HepG2 (cell line): ENCODE results near the gene GRIK2. TPM values are rescaled to one million over a fixed set of nuclear protein-coding genes. Genes with fewer than 3 reads are reported as not detected.

Experiments used
- ATAC-seq: fragments of 200-7000 bp; cut with Tn5 transposase; 3 replicates; pipeline ENCODE4 v1.9.1; 2020; ENCODE audit warnings: mild to moderate bottlenecking, moderate library complexity
- BruUV-seq: library from RNA; stranded (reverse); fragments of 400-500 nt; replicated peaks from 2 replicates; lab custom pipeline; 2021; lab: Mats Ljungman, UMichigan
- CTCF ChIA-PET: fragments of 300-600 bp; formaldehyde crosslinking; extraction: SDS; loops from one replicate; lab custom pipeline; 2021; ENCODE audit warnings: low total read pairs, inconsistent platforms, low intra/inter-chr PET ratio; lab: Yijun Ruan, JAX
- POLR2A ChIA-PET: fragments of 350-600 bp; sonication (Branson Sonifier 250); formaldehyde crosslinking; loops from one replicate; lab custom pipeline; 2020; ENCODE audit warnings: antibody characterized with exemption, inconsistent platforms; lab: Yijun Ruan, JAX
- DNase-seq: peaks from one replicate; pipeline ENCODE4 v3.0.0-alpha.2; 2015; ENCODE audit warnings: low spot score
- FAIRE-seq: peaks from 3 replicates; lab custom pipeline; 2011; peaks lifted over from hg19 to GRCh38; lab: Jason Lieb, UNC
- H2AFZ ChIP-seq: one replicate; pipeline ENCODE4 v1.6.1; 2011; ENCODE audit warnings: low read length, inconsistent platforms
- H3K27ac ChIP-seq: fragments of 300-600 bp; 3 replicates; pipeline ENCODE4 v1.8.0; 2011; ENCODE audit warnings: mixed run types, mild to moderate bottlenecking, mixed read lengths, low read length, inconsistent platforms; ENCODE audit not compliant: insufficient read depth; ENCODE audit errors: extremely low read length
- H3K27me3 ChIP-seq, 2 experiments: fragments of 200-600 bp in 1 of 2; 2 replicates in 1 of 2; 3 replicates in 1 of 2; pipeline versions ENCODE4 v1.6.0 to v1.8.0; 2011; ENCODE audit warnings: low read length in 2 of 2, mild to moderate bottlenecking in 2 of 2, moderate library complexity in 2 of 2, inconsistent platforms in 1 of 2; ENCODE audit not compliant: insufficient read depth in 2 of 2, control insufficient read depth in 1 of 2
- H3K36me3 ChIP-seq, 2 experiments: fragments of 200-600 bp in 1 of 2; replicated peaks in 1 of 2; 2 replicates in 1 of 2; 3 replicates in 1 of 2; pipeline versions ENCODE4 v1.5.1 to v1.8.0; 2011; ENCODE audit warnings: low read length in 2 of 2, inconsistent platforms in 1 of 2; ENCODE audit not compliant: insufficient read depth in 2 of 2, control insufficient read depth in 1 of 2
- H3K4me1 ChIP-seq: 2 replicates; pipeline ENCODE4 v1.5.1; 2012; ENCODE audit warnings: low read length, inconsistent platforms; ENCODE audit not compliant: insufficient read depth
- H3K4me2 ChIP-seq: 2 replicates; pipeline ENCODE4 v1.6.0; 2011; ENCODE audit warnings: low read depth, low read length, inconsistent platforms
- H3K4me3 ChIP-seq, 3 experiments: fragments of 200-600 bp in 1 of 3; sonication (generic), shearing (Covaris generic) in 1 of 3; replicated peaks in 1 of 3; 2 replicates each; pipeline ENCODE4 v1.5.1; 2011 to 2016; ENCODE audit warnings: low read length in 3 of 3, inconsistent platforms in 2 of 3, low read depth in 2 of 3, mild to moderate bottlenecking in 2 of 3, control low read depth in 1 of 3, mixed read lengths in 1 of 3; ENCODE audit not compliant: insufficient read depth in 1 of 3
- H3K79me2 ChIP-seq: one replicate; pipeline ENCODE4 v1.6.1; 2011; ENCODE audit warnings: low read length, inconsistent platforms; ENCODE audit not compliant: insufficient read depth
- H3K9ac ChIP-seq: 2 replicates; pipeline ENCODE4 v1.6.0; 2011; ENCODE audit warnings: mild to moderate bottlenecking, low read depth, low read length, inconsistent platforms; ENCODE audit not compliant: insufficient read depth
- H3K9me3 ChIP-seq: 2 replicates; pipeline ENCODE4 v1.5.1; 2012; ENCODE audit warnings: mild to moderate bottlenecking, low read length
- H4K20me1 ChIP-seq: 2 replicates; pipeline ENCODE4 v1.6.0; 2011; ENCODE audit warnings: inconsistent platforms, mild to moderate bottlenecking, low read length, moderate library complexity; ENCODE audit not compliant: insufficient read depth
- CC2D1A ChIP-seq: sonication (generic); formaldehyde crosslinking; IDR thresholded peaks from 2 replicates; pipeline ENCODE4 v1.8.1; 2023; ENCODE audit warnings: mild to moderate bottlenecking, missing genetic modification reagents
- DDIT3 ChIP-seq: sonication (generic); formaldehyde crosslinking; IDR thresholded peaks from 2 replicates; pipeline ENCODE4 v1.4.0; 2020; ENCODE audit warnings: mild to moderate bottlenecking, missing genetic modification reagents
- ETV6 ChIP-seq: sonication (generic); formaldehyde crosslinking; conservative IDR thresholded peaks from 2 replicates; pipeline ENCODE4 v1.4.0; 2020; ENCODE audit warnings: missing genetic modification reagents
- HMG20B ChIP-seq: conservative IDR thresholded peaks from 2 replicates; pipeline ENCODE4 v1.6.1; 2016; ENCODE audit warnings: missing genetic modification reagents, missing compliant biosample characterization
- HNRNPL ChIP-seq: fragments of 200-400 bp; formaldehyde crosslinking; IDR thresholded peaks from 2 replicates; pipeline ENCODE4 v1.6.1; 2017; ENCODE audit warnings: mild to moderate bottlenecking, low read depth, low read length
- HNRNPLL ChIP-seq: fragments of 200-400 bp; formaldehyde crosslinking; IDR thresholded peaks from 2 replicates; pipeline ENCODE4 v1.6.1; 2017; ENCODE audit warnings: mild to moderate bottlenecking, low read depth, low read length; ENCODE audit not compliant: poor library complexity, severe bottlenecking
- KDM3A ChIP-seq: IDR thresholded peaks from 2 replicates; pipeline ENCODE4 v1.6.1; 2018; ENCODE audit warnings: low read depth, missing compliant biosample characterization
- PLRG1 ChIP-seq: fragments of 450-650 bp; conservative IDR thresholded peaks from 2 replicates; pipeline ENCODE4 v1.6.1; 2016
- RARA ChIP-seq: IDR thresholded peaks from 2 replicates; pipeline ENCODE4 v1.6.1; 2016; ENCODE audit warnings: missing genetic modification reagents, missing compliant biosample characterization
- RERE ChIP-seq: IDR thresholded peaks from 2 replicates; pipeline ENCODE4 v1.6.1; 2016; ENCODE audit warnings: low read depth, missing genetic modification reagents, missing compliant biosample characterization
- YY1 ChIP-seq: IDR thresholded peaks from 2 replicates; pipeline ENCODE4 v1.6.1; 2011; ENCODE audit warnings: low read length, low read depth, moderate library complexity, mild to moderate bottlenecking; ENCODE audit not compliant: insufficient read depth, insufficient replicate concordance
- ZFAT ChIP-seq: sonication (generic); formaldehyde crosslinking; conservative IDR thresholded peaks from 2 replicates; pipeline ENCODE4 v1.8.1; 2023; ENCODE audit warnings: missing genetic modification reagents, inconsistent platforms
- ZNF235 ChIP-seq: sonication (generic); formaldehyde crosslinking; IDR thresholded peaks from 2 replicates; pipeline ENCODE4 v1.8.1; 2023; ENCODE audit warnings: mild to moderate bottlenecking, missing genetic modification reagents, borderline replicate concordance
- ZNF777 ChIP-seq: sonication (generic); formaldehyde crosslinking; IDR thresholded peaks from 2 replicates; pipeline ENCODE4 v1.4.0; 2020; ENCODE audit warnings: missing genetic modification reagents
- WGBS: methylation state at CpG from one replicate; pipeline ENCODE4 v1.1.6; 2017; ENCODE audit warnings: low lambda C conversion rate; 5-methylcytosine and 5-hydroxymethylcytosine counted together
- in situ Hi-C: cut with HindIII; loops from 2 replicates; pipeline ENCODE4 v1.10.0; 2017; ENCODE audit warnings: low pct_unique_long_range_greater_than_20kb; ENCODE audit not compliant: extremely low pct_ligation_motif_present
- intact Hi-C: fragments of 100-400 bp; cut with micrococcal nuclease; formaldehyde crosslinking; loops from one replicate; pipeline ENCODE4 v1.10.0; 2022; ENCODE audit not compliant: unreplicated experiment
- polyA plus RNA-seq, 8 experiments: library from polyadenylated mRNA; depleted of rRNA in 3 of 8; stranded (reverse) in 7 of 8; unstranded in 1 of 8; fragments of >200 nt; fragmentation: Illumina TruSeq in 4 of 8; extraction: Trizol in 4 of 8; gene quantifications; 2 replicates each; pipeline versions ENCODE4 v1.2.1 to v1.2.3, GENCODE V29; 2011 to 2016; ENCODE audit warnings: low read depth in 4 of 8, missing spikeins in 1 of 8, mixed read lengths in 1 of 8; ENCODE audit not compliant: insufficient read depth in 1 of 8
- total RNA-seq, 5 experiments: library from RNA; depleted of rRNA; stranded (reverse); fragments of >200 nt; fragmentation: Illumina TruSeq; extraction: Trizol; gene quantifications; 2 replicates each; pipeline ENCODE4 v1.2.3, GENCODE V29; 2016; ENCODE audit warnings: low read depth in 1 of 5
- TF ChIP-seq, protein P1 (sequence below): sonication (generic); formaldehyde crosslinking; IDR thresholded peaks from 2 replicates; pipeline ENCODE4 v1.4.0; 2020; ENCODE audit warnings: low read depth, mild to moderate bottlenecking, missing genetic modification reagents

The GRIK2 gene
- total and polyA plus RNA-seq, 2 of the 13 experiments (the other 11 are each of a cell fraction or from before 2014, with no cell fraction given), result not detected

DNA sequence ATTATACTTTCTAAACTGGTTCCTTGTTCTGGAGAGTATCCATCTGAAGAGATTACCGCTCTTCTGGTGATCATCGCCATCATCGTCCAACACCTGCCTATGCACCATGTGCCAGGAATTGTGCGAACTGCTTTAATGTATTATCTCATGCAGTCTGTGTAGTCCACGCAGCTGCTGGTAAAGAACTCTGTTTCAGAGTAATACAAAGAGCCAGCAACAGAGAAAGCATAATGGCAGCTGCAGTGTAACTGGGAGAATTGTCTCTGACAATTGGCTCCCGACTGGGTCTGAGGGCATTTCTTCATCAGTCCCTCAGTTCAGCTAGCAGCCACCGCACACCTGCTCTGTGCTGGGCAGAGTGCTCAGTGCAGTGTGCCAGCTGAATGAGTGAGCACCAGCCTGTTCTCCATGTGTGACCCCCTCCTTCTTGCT, 383.4 kb downstream of the GRIK2 start:
- intact Hi-C loops (no loop called here), in situ Hi-C loops (no loop called here)
- no peaks in the 10 kb centered on the region for H3K4me1 ChIP-seq
- no peaks in the 10 kb centered on the region for H3K9me3 ChIP-seq
- no peak for ATAC-seq
- no peak overlapping the region for H3K4me2 ChIP-seq
- no peak overlapping the region for H3K9ac ChIP-seq
- no peak overlapping the region for H3K27ac ChIP-seq
- no peak for FAIRE-seq
- no peak overlapping the region for H3K4me3 ChIP-seq
- no peak overlapping the region for H2AFZ ChIP-seq
- DNase-seq, result no peak
- H4K20me1 ChIP-seq, result no peaks in the 10 kb centered on the region
- BruUV-seq, result no TSS peak
- ChIA-PET CTCF (no interaction called here), POLR2A (no interaction called here)
- 3% methylated on average over 6 of the region's 7 CpGs for WGBS
- no peaks in the 10 kb centered on the region for H3K36me3 ChIP-seq
- H3K27me3 ChIP-seq, result no peaks in the 10 kb centered on the region; a peak in 1 of 5 replicates
- no peaks in the 10 kb centered on the region for H3K79me2 ChIP-seq
- no peak for TF ChIP-seq YY1
- no peak for TF ChIP-seq ZFAT (CRISPR knock-in tag)
- no peak for TF ChIP-seq HNRNPL
- no peak for TF ChIP-seq PLRG1
- TF ChIP-seq KDM3A (CRISPR knock-in tag), result no peak
- no peak for TF ChIP-seq RARA (CRISPR knock-in tag)
- no peak for TF ChIP-seq RERE (CRISPR knock-in tag)
- no peak for TF ChIP-seq ETV6 (CRISPR knock-in tag)
- no peak for TF ChIP-seq ZNF235 (CRISPR knock-in tag)
- TF ChIP-seq CC2D1A (CRISPR knock-in tag), result no peak
- no peak for TF ChIP-seq HNRNPLL
- TF ChIP-seq HMG20B (CRISPR knock-in tag), result no peak
- TF ChIP-seq, protein P1, sequence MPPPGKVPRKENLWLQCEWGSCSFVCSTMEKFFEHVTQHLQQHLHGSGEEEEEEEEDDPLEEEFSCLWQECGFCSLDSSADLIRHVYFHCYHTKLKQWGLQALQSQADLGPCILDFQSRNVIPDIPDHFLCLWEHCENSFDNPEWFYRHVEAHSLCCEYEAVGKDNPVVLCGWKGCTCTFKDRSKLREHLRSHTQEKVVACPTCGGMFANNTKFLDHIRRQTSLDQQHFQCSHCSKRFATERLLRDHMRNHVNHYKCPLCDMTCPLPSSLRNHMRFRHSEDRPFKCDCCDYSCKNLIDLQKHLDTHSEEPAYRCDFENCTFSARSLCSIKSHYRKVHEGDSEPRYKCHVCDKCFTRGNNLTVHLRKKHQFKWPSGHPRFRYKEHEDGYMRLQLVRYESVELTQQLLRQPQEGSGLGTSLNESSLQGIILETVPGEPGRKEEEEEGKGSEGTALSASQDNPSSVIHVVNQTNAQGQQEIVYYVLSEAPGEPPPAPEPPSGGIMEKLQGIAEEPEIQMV, result no peak
- TF ChIP-seq DDIT3 (CRISPR knock-in tag), result no peak
- no peak for TF ChIP-seq ZNF777
